Measurements from ENCODE around the gene C11orf71. TPM values are rescaled to one million over a fixed set of nuclear protein-coding genes. Genes with fewer than 3 reads are reported as not detected.
A peak's percentile ranks its signal among the peaks of the same experiment; 100 is the strongest.

Gene C11orf71
- total RNA-seq (2022) = 9.5 and 9.8 TPM in 2 replicates
- percentile 84 among the genes with signal in this experiment for Bru-seq, nascent RNA
- BruChase-seq, experiment 1, labeled RNA remaining after a 2-hour chase = percentile 67 among the genes with signal in this experiment
- percentile 69 among the genes with signal in this experiment for BruChase-seq, experiment 2, labeled RNA remaining after a 6-hour chase
- long read RNA-seq, transcript C11orf71-202 (1 exons, 1,980 nt) = major isoform, 29 of 29 reads
- long read RNA-seq, partial matches to known transcripts = 0 of 29 reads
- long read RNA-seq, other reads (novel, unspliced or antisense) = 0 of 29 reads

GRCh38 chr11:114400216-114400914 is at the start of gene C11orf71, which contains the start of gene RBM7:
C11orf71 (minus strand) TSS chr11:114400511; CDS start chr11:114400331, 180 bp downstream.
RBM7 (plus strand) TSS chr11:114400666; CDS start chr11:114400672, 6 bp downstream.
- no peaks in the 10 kb centered on the region for H3K27me3 Mint-ChIP-seq (ENCODE audit: insufficient read depth, unreplicated experiment)

GRCh38 chr11:114449845-114450244 is 49.5 kb upstream of the C11orf71 start:
- Mint-ChIP-seq H3K4me3 (ENCODE audit: unreplicated experiment) (no peak overlapping the region), H3K36me3 (ENCODE audit: insufficient read depth, unreplicated experiment) (peaks cover 46% of the 10 kb centered on the region), H3K4me1 (ENCODE audit: low read depth, unreplicated experiment) (peaks cover 25% of the 10 kb centered on the region), H3K27ac (ENCODE audit: unreplicated experiment) (no peak overlapping the region), H3K9me3 (ENCODE audit: unreplicated experiment) (no peaks in the 10 kb centered on the region), H3K27me3 (ENCODE audit: insufficient read depth, unreplicated experiment) (no peaks in the 10 kb centered on the region)
- TF ChIP-seq CTCF (IDR thresholded peaks at IDR 0.05; ENCODE audit: insufficient read depth in 1 of 2, low read depth in 1 of 2, low read length in 1 of 2, severe bottlenecking in 1 of 2, unreplicated experiment in 1 of 2) = no peak
- Histone ChIP-seq H3K4me1 (peaks cover 20% of the 10 kb centered on the region), H3K36me3 (ENCODE audit: control insufficient read depth, insufficient read depth, low read length) (peaks cover 4% of the 10 kb centered on the region; the same call in 1 of the 2 replicates), H3K9me3 (no peaks in the 10 kb centered on the region), H3K27me3 (replicated peaks; ENCODE audit: control insufficient read depth, insufficient read depth, low read length) (no peaks in the 10 kb centered on the region), H3K4me3 (ENCODE audit: low read depth, low read length) (no peak overlapping the region)
- intact Hi-C loops (cut with micrococcal nuclease; ENCODE audit: unreplicated experiment) = loop anchor here (2.0 kb wide), 1 partner anchor 101 kb away; no protein-coding TSS in a partner anchor
- no peak for DNase-seq
- ChIA-PET POLR2A (no interaction called here), CTCF (no interaction called here)
- no TSS peak for BruUV-seq (replicated peaks)

More at GRCh38 chr11:114400216-114400914, at the start of gene C11orf71, which contains the start of gene RBM7:
- peak within 1 kb of the TSS; percentile 99 for H3K27ac Mint-ChIP-seq (ENCODE audit: unreplicated experiment)
- peak within 1 kb of the TSS; percentile 91 for H3K4me3 Mint-ChIP-seq (ENCODE audit: unreplicated experiment)
- peak; percentile 100 for DNase-seq
- peaks cover 3% of the 10 kb centered on the region; the same call in 1 of the 2 replicates for H3K36me3 ChIP-seq (ENCODE audit: control insufficient read depth, insufficient read depth, low read length)
- peaks cover 39% of the 10 kb centered on the region for H3K36me3 Mint-ChIP-seq (ENCODE audit: insufficient read depth, unreplicated experiment)
- no peaks in the 10 kb centered on the region for H3K9me3 Mint-ChIP-seq (ENCODE audit: unreplicated experiment)
- H3K9me3 ChIP-seq = no peaks in the 10 kb centered on the region
- H3K4me1 Mint-ChIP-seq (ENCODE audit: low read depth, unreplicated experiment) = peaks cover 36% of the 10 kb centered on the region
- intact Hi-C loops (cut with micrococcal nuclease; ENCODE audit: unreplicated experiment) = loop anchor here (1.0 to 5.0 kb wide), 4 partner anchors 38 to 157 kb away; partner anchors contain the start of gene NXPE1
- POLR2A ChIA-PET = interaction anchor here (1.0 to 1.8 kb wide), 2 partner anchors 12 to 39 kb away, joined by 3 to 10 read pairs; partner anchors contain the start of gene REXO2
- H3K4me1 ChIP-seq = peaks cover 16% of the 10 kb centered on the region
- peak in 1 of 2 experiments; percentile 33 for TF ChIP-seq CTCF (IDR thresholded peaks at IDR 0.05; ENCODE audit: insufficient read depth in 1 of 2, low read depth in 1 of 2, low read length in 1 of 2, severe bottlenecking in 1 of 2, unreplicated experiment in 1 of 2)
- no TSS peak for BruUV-seq (replicated peaks)
- no peaks in the 10 kb centered on the region for H3K27me3 ChIP-seq (replicated peaks; ENCODE audit: control insufficient read depth, insufficient read depth, low read length)
- peak within 1 kb of the TSS; percentile 51 for H3K4me3 ChIP-seq (ENCODE audit: low read depth, low read length)
- CTCF ChIA-PET = interaction anchor here (1.3 kb wide), 1 partner anchor 60 kb away, joined by 3 read pairs; no protein-coding TSS in a partner anchor

- Mint-ChIP-seq H3K36me3 (ENCODE audit: insufficient read depth, unreplicated experiment) (peaks cover 56% of the 10 kb centered on the region), H3K4me3 (ENCODE audit: unreplicated experiment) (no peak overlapping the region), H3K27ac (ENCODE audit: unreplicated experiment) (peak overlapping the region; percentile 84), H3K27me3 (ENCODE audit: insufficient read depth, unreplicated experiment) (no peaks in the 10 kb centered on the region), H3K4me1 (ENCODE audit: low read depth, unreplicated experiment) (peaks cover 34% of the 10 kb centered on the region), H3K9me3 (ENCODE audit: unreplicated experiment) (no peaks in the 10 kb centered on the region)
- Histone ChIP-seq H3K4me1 (peaks cover 20% of the 10 kb centered on the region), H3K4me3 (ENCODE audit: low read depth, low read length) (no peak overlapping the region), H3K9me3 (no peaks in the 10 kb centered on the region), H3K27me3 (replicated peaks; ENCODE audit: control insufficient read depth, insufficient read depth, low read length) (no peaks in the 10 kb centered on the region), H3K36me3 (ENCODE audit: control insufficient read depth, insufficient read depth, low read length) (peaks cover 4% of the 10 kb centered on the region; the same call in 1 of the 2 replicates)
- intact Hi-C loops (cut with micrococcal nuclease; ENCODE audit: unreplicated experiment) = loop anchor here (2.0 kb wide), 1 partner anchor 100 kb away; no protein-coding TSS in a partner anchor
- ChIA-PET POLR2A (no interaction called here), CTCF (no interaction called here)
- no TSS peak for BruUV-seq (replicated peaks)
- TF ChIP-seq CTCF (IDR thresholded peaks at IDR 0.05; ENCODE audit: insufficient read depth in 1 of 2, low read depth in 1 of 2, low read length in 1 of 2, severe bottlenecking in 1 of 2, unreplicated experiment in 1 of 2) = no peak
- no peak for DNase-seq
Measured at GRCh38 chr11:114448749-114449482, 48.6 kb upstream of the C11orf71 start.
